Stimulated activated CD8-positive, alpha-beta memory T cell treated with anti-CD3 and anti-CD28 coated beads, Interleukin-7, amount 100 ng/mL, for 48 hours (primary cell): Measurements from ENCODE around the gene DDX39B.
"Not testable (repeated sequence)": the region's sequence is repeated elsewhere in the genome, so short reads cannot be mapped to it uniquely, and the experiment has no call there.

Experiments used
- DNase-seq, 2 donors: peaks; one replicate each; pipeline ENCODE4 v3.0.0-alpha.2; 2020; ENCODE audit warnings: low read depth in 1 of 2; ENCODE audit errors: extremely low read depth in 1 of 2

The DDX39B gene

GRCh38 chr6:31541658-31542521, at the start of gene DDX39B:
Gene DDX39B (minus strand): TSS chr6:31542003. CDS start chr6:31540532, 1,471 bp downstream.
- peak; percentile 83 to 94 for DNase-seq

- not testable (repeated sequence) for DNase-seq
Measured at GRCh38 chr6:31590691-31591090, 48.9 kb upstream of the DDX39B start.

DNA sequence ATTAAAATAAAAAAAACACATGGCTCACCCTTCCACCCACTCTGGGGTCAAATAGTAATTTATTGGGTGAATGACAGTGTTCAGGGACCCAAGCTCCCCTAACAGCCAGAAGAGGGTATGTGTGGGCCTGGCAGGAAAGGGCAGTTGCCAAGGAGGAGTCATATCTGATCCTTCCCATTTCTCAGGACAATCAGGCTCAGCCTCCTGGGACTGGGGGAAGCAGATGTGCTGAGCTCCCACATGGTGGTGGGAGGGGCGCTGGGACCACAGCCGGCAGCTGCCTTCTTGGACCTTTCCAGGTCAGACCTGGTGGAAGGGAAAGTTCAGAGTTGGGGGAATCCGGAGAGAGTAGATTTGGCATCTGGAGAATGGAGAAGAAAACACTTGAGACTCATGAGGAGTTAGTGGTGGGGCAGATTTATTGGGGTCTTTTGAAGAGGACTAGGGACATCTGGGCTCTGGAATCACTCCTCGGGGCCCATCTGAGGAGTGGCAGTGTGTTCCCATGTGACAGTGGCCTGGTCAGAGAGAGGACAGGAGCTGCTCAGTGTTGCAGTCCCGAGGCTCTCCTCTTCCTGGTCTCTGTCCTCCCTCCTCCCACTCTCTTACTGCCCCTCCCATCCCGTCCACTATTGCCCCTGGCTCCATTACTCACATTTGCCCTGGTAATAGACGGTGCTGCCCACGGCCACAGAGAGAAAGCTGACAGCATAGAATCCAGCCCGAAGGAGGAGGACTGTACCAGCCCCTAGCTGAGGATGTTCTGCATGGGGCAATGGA, 47.3 kb upstream of the DDX39B start:
- DNase-seq: no peak

DNA sequence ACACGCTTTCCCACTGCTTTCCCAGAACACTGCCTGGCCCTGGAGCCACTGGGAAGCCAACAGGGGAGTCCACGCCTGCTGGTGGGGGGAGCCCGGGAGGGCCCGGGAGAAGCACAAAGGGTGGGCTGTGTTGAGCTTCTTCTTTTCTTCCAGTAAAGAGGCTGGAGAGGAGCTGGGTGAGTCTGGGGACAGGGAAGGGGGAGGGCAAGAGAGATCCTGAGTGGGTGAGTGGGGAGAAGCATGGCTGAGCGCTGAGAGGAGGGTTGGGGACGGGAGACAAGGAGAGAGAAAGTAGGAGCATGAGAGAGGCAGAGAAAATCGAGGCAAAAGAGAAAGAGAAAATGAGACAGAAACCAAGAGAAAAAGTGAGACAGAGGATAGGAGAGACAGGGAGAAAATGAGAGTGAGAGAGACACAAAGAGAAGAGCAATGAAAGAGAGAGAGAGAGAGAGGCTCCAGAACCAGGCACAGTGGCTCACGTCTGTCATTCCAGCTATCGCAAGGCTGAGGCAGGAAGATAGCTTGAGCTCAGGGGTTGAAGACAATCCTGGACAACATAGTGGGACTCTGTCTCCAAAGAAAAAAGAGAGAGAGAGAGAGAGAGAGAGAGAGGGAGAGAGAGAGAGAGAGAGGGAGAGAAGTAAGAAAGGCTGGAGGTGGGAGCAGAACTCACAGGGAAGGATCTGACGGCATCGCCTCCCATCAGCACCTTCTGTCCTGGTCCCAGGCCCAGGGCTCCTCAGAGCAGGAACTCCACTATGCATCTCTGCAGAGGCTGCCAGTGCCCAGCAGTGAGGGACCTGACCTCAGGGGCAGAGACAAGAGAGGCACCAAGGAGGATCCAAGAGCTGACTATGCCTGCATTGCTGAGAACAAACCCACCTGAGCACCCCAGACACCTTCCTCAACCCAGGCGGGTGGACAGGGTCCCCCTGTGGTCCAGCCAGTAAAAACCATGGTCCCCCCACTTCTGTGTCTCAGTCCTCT, 46.3 kb upstream of the DDX39B start:
- no peak for DNase-seq

DNA sequence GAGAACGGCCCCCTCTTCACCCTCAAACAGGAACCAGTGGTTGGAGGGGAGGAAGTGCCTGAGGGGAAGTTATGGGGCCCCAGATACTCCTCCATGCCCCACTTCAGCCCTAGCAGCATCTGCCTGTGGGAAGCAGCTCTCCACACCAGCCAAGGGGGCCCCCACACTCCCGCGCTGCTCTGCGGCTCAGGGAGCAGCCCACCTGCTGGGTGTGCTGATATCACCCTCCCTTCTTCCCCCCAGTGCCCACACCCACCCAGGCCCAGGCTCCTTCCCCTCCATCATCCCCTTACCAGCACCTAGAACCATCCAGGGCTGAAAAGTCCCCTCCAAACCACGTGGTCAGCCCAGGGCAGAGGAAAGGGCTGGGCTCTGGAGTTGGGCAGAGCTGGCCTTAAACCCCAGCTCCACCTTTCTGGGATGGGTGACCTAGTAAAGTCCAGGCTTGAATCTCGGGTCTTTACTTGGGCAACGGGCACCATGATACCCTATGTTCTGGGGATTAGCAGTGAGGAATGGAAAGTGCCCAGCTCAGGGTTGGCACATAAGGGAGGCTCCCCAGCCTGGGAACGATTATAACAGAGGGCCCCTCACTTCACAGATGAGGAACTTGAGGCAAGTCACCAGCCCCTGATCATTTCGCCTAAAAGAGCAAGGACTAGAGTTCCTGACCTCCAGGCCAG, 44.9 kb upstream of the DDX39B start:
- DNase-seq: no peak

- no peak for DNase-seq
Measured at GRCh38 chr6:31586008-31586407, 44.2 kb upstream of the DDX39B start, which contains the start of gene LST1. Gene LST1 (plus strand): TSS chr6:31586277. CDS start chr6:31587300, 1,023 bp downstream.

DNA sequence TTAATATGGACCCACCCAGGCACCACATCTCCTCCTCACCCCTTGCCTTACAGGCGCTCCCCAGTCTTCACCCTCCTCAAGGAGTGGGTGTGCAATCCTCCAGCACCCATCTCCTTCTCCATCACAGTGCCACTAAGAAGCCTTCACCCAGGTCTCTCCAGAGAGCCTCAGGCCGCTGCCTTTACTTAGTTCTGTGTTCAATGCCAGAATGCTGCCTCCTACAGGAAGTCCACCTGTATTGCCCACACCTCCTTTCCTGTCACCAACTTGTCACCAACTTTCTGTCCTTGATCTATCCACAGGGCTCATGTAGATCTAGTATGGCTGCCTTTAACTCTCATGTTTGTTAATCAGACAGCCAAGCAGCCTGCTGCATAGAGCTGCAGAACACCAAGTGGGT, 43.7 kb upstream of the DDX39B start:
- no peak for DNase-seq

- no peak for DNase-seq
Measured at GRCh38 chr6:31582230-31582643, 40.4 kb upstream of the DDX39B start, which contains the start of gene LTB. Gene LTB (minus strand): TSS chr6:31582424. CDS start chr6:31582417, 7 bp downstream.

DNA sequence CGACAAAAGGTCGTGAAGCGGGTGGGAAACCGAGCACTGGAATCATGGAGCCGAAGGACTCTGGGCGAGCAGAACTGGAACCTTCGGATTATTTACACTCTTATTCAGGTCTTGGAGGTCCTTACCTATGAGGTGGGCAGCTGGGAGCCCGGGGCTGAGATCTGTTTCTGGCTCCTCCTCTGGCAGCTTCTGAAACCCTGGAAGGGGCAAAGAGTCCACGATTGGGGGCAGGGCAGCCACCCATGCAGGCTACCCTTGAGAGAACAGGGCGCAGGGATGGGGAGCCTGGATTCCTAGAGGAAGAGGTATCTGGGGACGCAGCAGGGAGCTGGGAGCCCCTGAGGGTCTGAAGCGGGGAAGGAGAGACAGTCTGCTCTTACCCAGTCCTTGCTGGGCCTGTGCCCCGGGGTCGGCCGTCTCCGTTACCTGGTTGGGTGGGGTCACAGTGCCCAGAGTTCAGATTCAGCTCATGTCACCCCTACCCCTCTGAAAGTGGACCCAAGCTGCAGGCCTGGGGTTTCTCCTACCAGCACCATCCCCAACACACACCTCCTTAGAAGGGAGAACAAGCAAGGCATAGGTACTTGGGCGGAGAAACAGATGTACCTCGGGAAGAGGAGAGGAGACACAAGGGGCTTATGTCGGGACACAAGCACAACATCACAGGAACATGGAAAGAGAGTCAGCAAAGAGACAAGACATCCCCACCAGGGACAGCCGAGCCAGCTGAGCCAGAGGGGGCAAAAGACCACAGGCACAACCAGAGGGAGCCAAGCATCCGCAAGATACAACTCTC, 39.8 kb upstream of the DDX39B start:
- no peak for DNase-seq

DNA sequence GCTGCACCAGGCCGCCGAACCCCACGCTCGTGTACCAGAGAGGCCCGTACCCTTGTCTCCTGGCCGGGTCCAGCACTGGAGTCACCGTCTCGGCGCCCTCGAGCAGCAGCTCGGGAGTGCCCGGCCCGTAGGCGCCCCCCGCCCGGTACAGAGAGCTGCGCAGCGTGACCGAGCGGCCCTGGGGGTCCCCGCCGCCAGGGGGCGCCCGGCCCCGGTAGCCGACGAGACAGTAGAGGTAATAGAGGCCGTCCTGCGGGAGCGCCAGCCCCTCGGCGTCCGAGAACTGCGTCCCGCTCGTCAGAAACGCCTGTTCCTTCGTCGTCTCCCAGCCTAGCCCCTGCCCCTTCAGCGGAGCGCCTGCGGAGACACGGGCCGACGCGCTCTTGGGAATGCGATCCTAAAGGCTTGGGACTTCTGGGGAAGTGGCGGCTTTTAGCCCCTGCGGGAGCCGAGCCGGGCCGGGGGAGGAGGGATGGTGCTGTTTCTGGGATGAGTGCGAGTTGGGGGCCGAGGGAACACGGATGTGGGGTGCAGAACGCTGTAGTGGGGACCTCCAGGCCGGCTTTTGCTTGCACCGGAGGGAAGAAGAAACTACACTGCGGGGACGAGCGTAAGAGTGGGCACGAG, 39.1 kb upstream of the DDX39B start:
- DNase-seq: peak; percentile 81 to 83

DNA sequence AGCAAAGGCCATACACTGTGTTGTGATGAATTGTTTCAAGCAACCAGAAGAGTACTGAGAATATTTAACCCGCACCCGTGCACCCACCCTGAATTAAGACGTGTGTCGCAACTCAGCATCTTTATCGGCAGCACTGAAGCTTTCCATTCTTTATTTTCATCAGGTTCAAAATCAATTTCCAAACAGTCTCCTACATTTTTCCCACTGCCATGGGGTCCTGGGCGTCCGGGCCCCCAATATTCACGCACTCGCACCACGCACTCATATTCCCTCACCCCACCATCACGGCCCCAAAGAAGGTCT, 38.6 kb upstream of the DDX39B start:
- no peak for DNase-seq

GRCh38 chr6:31579546-31580437, 38.0 kb upstream of the DDX39B start:
- no peak for DNase-seq

DNA sequence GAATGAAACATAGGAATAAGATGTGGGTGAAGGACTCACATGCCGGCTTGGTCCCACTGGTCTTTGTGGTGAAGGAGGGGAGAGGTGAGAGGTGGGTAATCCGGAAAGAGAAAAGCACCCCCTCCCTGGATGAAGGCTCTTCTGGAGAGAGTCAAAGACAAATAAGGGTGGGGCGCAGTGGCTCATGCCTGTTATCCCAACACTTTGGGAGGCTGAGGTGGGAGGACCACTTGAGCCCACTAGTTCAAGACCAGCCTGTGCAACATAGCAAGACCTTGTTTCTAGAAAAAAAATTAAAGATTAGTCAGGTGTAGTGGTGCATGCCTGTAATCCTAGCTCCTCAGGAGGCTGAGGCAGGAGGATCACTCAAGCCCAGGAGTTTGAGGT, 37.3 kb upstream of the DDX39B start:
- no peak for DNase-seq

DNA sequence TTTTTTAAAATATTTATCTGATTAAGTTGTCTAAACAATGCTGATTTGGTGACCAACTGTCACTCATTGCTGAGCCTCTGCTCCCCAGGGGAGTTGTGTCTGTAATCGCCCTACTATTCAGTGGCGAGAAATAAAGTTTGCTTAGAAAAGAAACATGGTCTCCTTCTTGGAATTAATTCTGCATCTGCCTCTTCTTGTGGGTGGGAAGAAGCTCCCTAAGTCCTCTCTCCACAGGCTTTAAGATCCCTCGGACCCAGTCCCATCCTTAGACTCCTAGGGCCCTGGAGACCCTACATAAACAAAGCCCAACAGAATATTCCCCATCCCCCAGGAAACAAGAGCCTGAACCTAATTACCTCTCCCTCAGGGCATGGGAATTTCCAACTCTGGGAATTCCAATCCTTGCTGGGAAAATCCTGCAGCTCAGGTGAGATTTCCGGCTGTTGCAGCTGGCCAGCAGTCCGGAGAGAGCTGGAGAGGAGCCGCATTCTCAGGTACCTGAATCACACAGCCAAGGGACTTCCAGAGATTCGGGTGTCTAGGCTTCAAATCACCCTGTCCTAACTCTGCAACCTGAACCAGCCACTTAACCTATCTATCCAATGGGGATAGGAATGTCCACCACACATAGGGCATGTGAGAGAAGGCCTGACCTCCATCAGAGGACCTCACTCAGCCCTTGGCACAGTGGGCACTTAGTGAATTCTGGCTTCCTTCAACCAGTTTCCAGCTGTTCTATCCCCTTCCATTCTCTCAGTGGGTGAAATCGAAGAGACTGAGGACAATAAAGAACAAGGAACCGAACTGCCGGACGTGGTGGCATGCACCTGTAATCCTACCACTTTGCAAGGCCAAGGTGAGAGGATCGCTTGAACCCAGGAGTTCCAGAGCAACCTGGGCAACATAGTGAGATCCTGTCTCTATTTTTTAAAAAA, 36.6 kb upstream of the DDX39B start:
- DNase-seq: no peak

DNA sequence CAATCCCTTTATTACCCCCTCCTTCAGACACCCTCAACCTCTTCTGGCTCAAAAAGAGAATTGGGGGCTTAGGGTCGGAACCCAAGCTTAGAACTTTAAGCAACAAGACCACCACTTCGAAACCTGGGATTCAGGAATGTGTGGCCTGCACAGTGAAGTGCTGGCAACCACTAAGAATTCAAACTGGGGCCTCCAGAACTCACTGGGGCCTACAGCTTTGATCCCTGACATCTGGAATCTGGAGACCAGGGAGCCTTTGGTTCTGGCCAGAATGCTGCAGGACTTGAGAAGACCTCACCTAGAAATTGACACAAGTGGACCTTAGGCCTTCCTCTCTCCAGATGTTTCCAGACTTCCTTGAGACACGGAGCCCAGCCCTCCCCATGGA, 35.8 kb upstream of the DDX39B start:
- no peak for DNase-seq

DNA sequence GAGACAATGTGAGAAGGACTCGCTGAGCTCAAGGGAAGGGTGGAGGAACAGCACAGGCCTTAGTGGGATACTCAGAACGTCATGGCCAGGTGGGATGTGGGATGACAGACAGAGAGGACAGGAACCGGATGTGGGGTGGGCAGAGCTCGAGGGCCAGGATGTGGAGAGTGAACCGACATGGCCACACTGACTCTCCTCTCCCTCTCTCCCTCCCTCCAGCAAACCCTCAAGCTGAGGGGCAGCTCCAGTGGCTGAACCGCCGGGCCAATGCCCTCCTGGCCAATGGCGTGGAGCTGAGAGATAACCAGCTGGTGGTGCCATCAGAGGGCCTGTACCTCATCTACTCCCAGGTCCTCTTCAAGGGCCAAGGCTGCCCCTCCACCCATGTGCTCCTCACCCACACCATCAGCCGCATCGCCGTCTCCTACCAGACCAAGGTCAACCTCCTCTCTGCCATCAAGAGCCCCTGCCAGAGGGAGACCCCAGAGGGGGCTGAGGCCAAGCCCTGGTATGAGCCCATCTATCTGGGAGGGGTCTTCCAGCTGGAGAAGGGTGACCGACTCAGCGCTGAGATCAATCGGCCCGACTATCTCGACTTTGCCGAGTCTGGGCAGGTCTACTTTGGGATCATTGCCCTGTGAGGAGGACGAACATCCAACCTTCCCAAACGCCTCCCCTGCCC, 35.2 kb upstream of the DDX39B start:
- DNase-seq: no peak
